HepG2 (cell line): ENCODE measurements around the gene TAMALIN. TPM values are rescaled to one million over a fixed set of nuclear protein-coding genes. Genes with fewer than 3 reads are reported as not detected.

ENCODE experiments used
- ATAC-seq: fragments of 200-7000 bp; cut with Tn5 transposase; 3 replicates; pipeline ENCODE4 v1.9.1; 2020; ENCODE audit warnings: mild to moderate bottlenecking, moderate library complexity
- BruUV-seq: library from RNA; stranded (reverse); fragments of 400-500 nt; replicated peaks from 2 replicates; lab custom pipeline; 2021; lab: Mats Ljungman, UMichigan
- CTCF ChIA-PET: fragments of 300-600 bp; formaldehyde crosslinking; extraction: SDS; loops from one replicate; lab custom pipeline; 2021; ENCODE audit warnings: low total read pairs, inconsistent platforms, low intra/inter-chr PET ratio; lab: Yijun Ruan, JAX
- POLR2A ChIA-PET: fragments of 350-600 bp; sonication (Branson Sonifier 250); formaldehyde crosslinking; loops from one replicate; lab custom pipeline; 2020; ENCODE audit warnings: antibody characterized with exemption, inconsistent platforms; lab: Yijun Ruan, JAX
- DNase-seq: peaks from one replicate; pipeline ENCODE4 v3.0.0-alpha.2; 2015; ENCODE audit warnings: low spot score
- FAIRE-seq: peaks from 3 replicates; lab custom pipeline; 2011; peaks lifted over from hg19 to GRCh38; lab: Jason Lieb, UNC
- H2AFZ ChIP-seq: one replicate; pipeline ENCODE4 v1.6.1; 2011; ENCODE audit warnings: low read length, inconsistent platforms
- H3K27ac ChIP-seq: fragments of 300-600 bp; 3 replicates; pipeline ENCODE4 v1.8.0; 2011; ENCODE audit warnings: mixed run types, mild to moderate bottlenecking, mixed read lengths, low read length, inconsistent platforms; ENCODE audit not compliant: insufficient read depth; ENCODE audit errors: extremely low read length
- H3K27me3 ChIP-seq, 2 experiments: fragments of 200-600 bp in 1 of 2; 2 replicates in 1 of 2; 3 replicates in 1 of 2; pipeline versions ENCODE4 v1.6.0 to v1.8.0; 2011; ENCODE audit warnings: low read length in 2 of 2, mild to moderate bottlenecking in 2 of 2, moderate library complexity in 2 of 2, inconsistent platforms in 1 of 2; ENCODE audit not compliant: insufficient read depth in 2 of 2, control insufficient read depth in 1 of 2
- H3K36me3 ChIP-seq, 2 experiments: fragments of 200-600 bp in 1 of 2; replicated peaks in 1 of 2; 2 replicates in 1 of 2; 3 replicates in 1 of 2; pipeline versions ENCODE4 v1.5.1 to v1.8.0; 2011; ENCODE audit warnings: low read length in 2 of 2, inconsistent platforms in 1 of 2; ENCODE audit not compliant: insufficient read depth in 2 of 2, control insufficient read depth in 1 of 2
- H3K4me1 ChIP-seq: 2 replicates; pipeline ENCODE4 v1.5.1; 2012; ENCODE audit warnings: low read length, inconsistent platforms; ENCODE audit not compliant: insufficient read depth
- H3K4me2 ChIP-seq: 2 replicates; pipeline ENCODE4 v1.6.0; 2011; ENCODE audit warnings: low read depth, low read length, inconsistent platforms
- H3K4me3 ChIP-seq, 3 experiments: fragments of 200-600 bp in 1 of 3; sonication (generic), shearing (Covaris generic) in 1 of 3; replicated peaks in 1 of 3; 2 replicates each; pipeline ENCODE4 v1.5.1; 2011 to 2016; ENCODE audit warnings: low read length in 3 of 3, inconsistent platforms in 2 of 3, low read depth in 2 of 3, mild to moderate bottlenecking in 2 of 3, control low read depth in 1 of 3, mixed read lengths in 1 of 3; ENCODE audit not compliant: insufficient read depth in 1 of 3
- H3K79me2 ChIP-seq: one replicate; pipeline ENCODE4 v1.6.1; 2011; ENCODE audit warnings: low read length, inconsistent platforms; ENCODE audit not compliant: insufficient read depth
- H3K9ac ChIP-seq: 2 replicates; pipeline ENCODE4 v1.6.0; 2011; ENCODE audit warnings: mild to moderate bottlenecking, low read depth, low read length, inconsistent platforms; ENCODE audit not compliant: insufficient read depth
- H3K9me3 ChIP-seq: 2 replicates; pipeline ENCODE4 v1.5.1; 2012; ENCODE audit warnings: mild to moderate bottlenecking, low read length
- H4K20me1 ChIP-seq: 2 replicates; pipeline ENCODE4 v1.6.0; 2011; ENCODE audit warnings: inconsistent platforms, mild to moderate bottlenecking, low read length, moderate library complexity; ENCODE audit not compliant: insufficient read depth
- ARID2 ChIP-seq: sonication (generic); formaldehyde crosslinking; IDR thresholded peaks from 2 replicates; pipeline ENCODE4 v1.8.1; 2022; ENCODE audit warnings: mild to moderate bottlenecking, missing genetic modification reagents, borderline replicate concordance
- DNMT3B ChIP-seq: conservative IDR thresholded peaks from 2 replicates; pipeline ENCODE4 v1.6.1; 2016; ENCODE audit warnings: missing biosample characterization, control low read depth
- ELF3 ChIP-seq: IDR thresholded peaks from 2 replicates; pipeline ENCODE4 v1.6.1; 2016; ENCODE audit warnings: missing genetic modification reagents, missing compliant biosample characterization
- ERF ChIP-seq: IDR thresholded peaks from 2 replicates; pipeline ENCODE4 v1.6.1; 2018; ENCODE audit warnings: missing biosample characterization, missing genetic modification reagents
- FOSL2 ChIP-seq: sonication (generic); formaldehyde crosslinking; IDR thresholded peaks from 2 replicates; pipeline ENCODE4 v1.4.0; 2020; ENCODE audit warnings: missing genetic modification reagents
- FOXK1 ChIP-seq: sonication (generic); formaldehyde crosslinking; IDR thresholded peaks from 2 replicates; pipeline ENCODE4 v1.4.0; 2020; ENCODE audit warnings: low read depth, missing genetic modification reagents, borderline replicate concordance
- GATAD2A ChIP-seq: IDR thresholded peaks from 2 replicates; pipeline ENCODE4 v1.6.1; 2016
- HOXA3 ChIP-seq: sonication (generic); formaldehyde crosslinking; IDR thresholded peaks from 2 replicates; pipeline ENCODE4 v1.5.0; 2020; ENCODE audit warnings: missing genetic modification reagents
- MAF1 ChIP-seq: sonication (generic); formaldehyde crosslinking; IDR thresholded peaks from 2 replicates; pipeline ENCODE4 v1.5.0; 2020; ENCODE audit warnings: missing genetic modification reagents, borderline replicate concordance
- SMC3 ChIP-seq: IDR thresholded peaks from 2 replicates; pipeline ENCODE4 v1.6.1; 2011; ENCODE audit warnings: low read length, improper control_type of control experiment
- TARDBP ChIP-seq: sonication (generic); formaldehyde crosslinking; IDR thresholded peaks from 2 replicates; pipeline ENCODE4 v1.8.0; 2022; ENCODE audit warnings: mild to moderate bottlenecking, missing genetic modification reagents
- ZNF317 ChIP-seq: sonication (generic); formaldehyde crosslinking; IDR thresholded peaks from 2 replicates; pipeline ENCODE4 v1.5.0; 2020; ENCODE audit warnings: mild to moderate bottlenecking, missing genetic modification reagents
- ZSCAN12 ChIP-seq: sonication (generic); formaldehyde crosslinking; IDR thresholded peaks from 2 replicates; pipeline ENCODE4 v1.9.0; 2021; ENCODE audit warnings: mild to moderate bottlenecking, missing genetic modification reagents
- WGBS: methylation state at CpG from one replicate; pipeline ENCODE4 v1.1.6; 2017; ENCODE audit warnings: low lambda C conversion rate; 5-methylcytosine and 5-hydroxymethylcytosine counted together
- in situ Hi-C: cut with HindIII; loops from 2 replicates; pipeline ENCODE4 v1.10.0; 2017; ENCODE audit warnings: low pct_unique_long_range_greater_than_20kb; ENCODE audit not compliant: extremely low pct_ligation_motif_present
- intact Hi-C: fragments of 100-400 bp; cut with micrococcal nuclease; formaldehyde crosslinking; loops from one replicate; pipeline ENCODE4 v1.10.0; 2022; ENCODE audit not compliant: unreplicated experiment
- polyA plus RNA-seq, 8 experiments: library from polyadenylated mRNA; depleted of rRNA in 3 of 8; stranded (reverse) in 7 of 8; unstranded in 1 of 8; fragments of >200 nt; fragmentation: Illumina TruSeq in 4 of 8; extraction: Trizol in 4 of 8; gene quantifications; 2 replicates each; pipeline versions ENCODE4 v1.2.1 to v1.2.3, GENCODE V29; 2011 to 2016; ENCODE audit warnings: low read depth in 4 of 8, missing spikeins in 1 of 8, mixed read lengths in 1 of 8; ENCODE audit not compliant: insufficient read depth in 1 of 8
- total RNA-seq, 5 experiments: library from RNA; depleted of rRNA; stranded (reverse); fragments of >200 nt; fragmentation: Illumina TruSeq; extraction: Trizol; gene quantifications; 2 replicates each; pipeline ENCODE4 v1.2.3, GENCODE V29; 2016; ENCODE audit warnings: low read depth in 1 of 5
- TF ChIP-seq, protein P1 (sequence below): sonication (generic); formaldehyde crosslinking; IDR thresholded peaks from 2 replicates; pipeline ENCODE4 v1.9.0; 2021; ENCODE audit warnings: missing genetic modification reagents, mild to moderate bottlenecking, borderline replicate concordance
- TF ChIP-seq, protein P2 (sequence below): sonication (generic); formaldehyde crosslinking; IDR thresholded peaks from 2 replicates; pipeline ENCODE4 v1.4.0; 2020; ENCODE audit warnings: missing genetic modification reagents
- TF ChIP-seq, protein P3 (sequence below): IDR thresholded peaks from 2 replicates; pipeline ENCODE4 v1.4.0; 2020; ENCODE audit warnings: mild to moderate bottlenecking, missing genetic modification reagents
- TF ChIP-seq, protein P4 (sequence below): IDR thresholded peaks from 2 replicates; pipeline ENCODE4 v1.6.1; 2012; ENCODE audit warnings: inconsistent platforms

Gene TAMALIN
- total and polyA plus RNA-seq, 2 of the 13 experiments (the other 11 are each of a cell fraction or from before 2014, with no cell fraction given), result 2.9 to 10.9 TPM

DNA sequence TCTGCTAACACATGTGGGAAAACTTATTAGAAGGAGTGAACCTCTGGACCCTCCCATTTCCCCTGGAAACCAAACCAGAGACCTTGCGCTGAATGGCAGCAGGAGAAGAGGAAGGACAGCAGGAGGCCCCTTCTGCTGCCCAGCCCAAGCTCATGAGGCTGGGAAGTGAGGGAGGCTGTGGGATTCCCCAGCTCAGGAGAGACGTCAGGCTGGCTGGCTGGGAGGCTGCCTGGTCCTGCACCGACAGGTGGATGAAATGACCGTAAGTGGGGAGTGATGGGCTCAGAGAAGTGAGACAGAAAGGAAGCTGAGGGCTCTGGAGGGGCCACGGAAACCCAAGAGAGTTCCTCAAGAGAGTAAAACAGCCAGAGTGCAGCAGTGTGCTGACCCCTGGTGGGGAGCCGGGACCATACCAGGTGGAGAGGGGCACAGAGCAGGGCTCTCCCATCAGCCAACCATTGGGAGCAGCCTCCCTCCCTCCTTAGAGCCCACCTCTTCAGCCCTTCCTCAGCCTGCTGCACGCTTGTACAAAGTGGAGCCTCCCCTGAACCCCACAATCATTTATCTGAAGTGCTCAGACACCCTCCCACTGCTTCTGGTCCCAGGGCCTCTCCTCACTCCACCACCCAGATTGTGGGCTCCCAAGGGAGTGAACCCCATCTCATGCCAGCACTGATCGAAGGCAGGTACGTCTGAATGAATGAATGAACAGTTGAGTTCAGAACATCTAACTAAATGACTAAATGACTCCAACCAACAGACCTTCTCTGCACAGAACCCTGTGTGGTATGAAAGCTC, 14.0 kb downstream of the TAMALIN start:
- 12% methylated on average over 9 of the region's 9 CpGs for whole genome bisulfite sequencing
- H3K9ac ChIP-seq, result no peak overlapping the region
- DNase-seq, result peak; percentile 48
- intact Hi-C loops (loop anchor here (1.0 kb wide), 2 partner anchors 16 to 27 kb away; no protein-coding TSS in a partner anchor), in situ Hi-C loops (no loop called here)
- peak overlapping the region in 1 of 3 experiments; percentile 60; a peak in 2 of 6 replicates for H3K4me3 ChIP-seq
- H3K27me3 ChIP-seq, result no peaks in the 10 kb centered on the region
- H3K79me2 ChIP-seq, result no peaks in the 10 kb centered on the region
- peaks cover 53% of the 10 kb centered on the region for H3K4me1 ChIP-seq
- peak; percentile 61 for ATAC-seq
- H3K4me2 ChIP-seq, result peak overlapping the region; percentile 64
- CTCF ChIA-PET, result interaction anchor here (0.7 to 8.0 kb wide), 5 partner anchors 10 to 128 kb away, joined by 3 to 99 read pairs (median 3); partner anchors contain the start of gene TAMALIN
- FAIRE-seq, result peak; percentile 60
- no peak overlapping the region for H2AFZ ChIP-seq
- no peaks in the 10 kb centered on the region for H3K9me3 ChIP-seq
- H3K36me3 ChIP-seq, result no peaks in the 10 kb centered on the region
- H4K20me1 ChIP-seq, result no peaks in the 10 kb centered on the region
- no TSS peak for BruUV-seq
- no peak overlapping the region for H3K27ac ChIP-seq
- POLR2A ChIA-PET, result interaction anchor here (0.7 to 4.0 kb wide), 4 partner anchors 10 to 108 kb away, joined by 3 to 45 read pairs (median 4); no protein-coding TSS in a partner anchor
- TF ChIP-seq, protein P1, sequence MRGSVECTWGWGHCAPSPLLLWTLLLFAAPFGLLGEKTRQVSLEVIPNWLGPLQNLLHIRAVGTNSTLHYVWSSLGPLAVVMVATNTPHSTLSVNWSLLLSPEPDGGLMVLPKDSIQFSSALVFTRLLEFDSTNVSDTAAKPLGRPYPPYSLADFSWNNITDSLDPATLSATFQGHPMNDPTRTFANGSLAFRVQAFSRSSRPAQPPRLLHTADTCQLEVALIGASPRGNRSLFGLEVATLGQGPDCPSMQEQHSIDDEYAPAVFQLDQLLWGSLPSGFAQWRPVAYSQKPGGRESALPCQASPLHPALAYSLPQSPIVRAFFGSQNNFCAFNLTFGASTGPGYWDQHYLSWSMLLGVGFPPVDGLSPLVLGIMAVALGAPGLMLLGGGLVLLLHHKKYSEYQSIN (CRISPR knock-in tag), result no peak
- 0 out of 2 replicates have a peak, but pooled peaks have one; percentile 27 for TF ChIP-seq TARDBP
- peak; percentile 25; the same call in 1 of the 2 replicates for TF ChIP-seq ELF3
- peak; percentile 55; the same call in 1 of the 2 replicates for TF ChIP-seq ERF (CRISPR knock-in tag)
- no peak for TF ChIP-seq ZNF317
- no peak for TF ChIP-seq MAF1 (CRISPR knock-in tag)
- 0 out of 2 replicates have a peak, but pooled peaks have one; percentile 20 for TF ChIP-seq GATAD2A (CRISPR knock-in tag)
- peak; percentile 24; the same call in 1 of the 2 replicates for TF ChIP-seq HOXA3
- TF ChIP-seq, protein P2, sequence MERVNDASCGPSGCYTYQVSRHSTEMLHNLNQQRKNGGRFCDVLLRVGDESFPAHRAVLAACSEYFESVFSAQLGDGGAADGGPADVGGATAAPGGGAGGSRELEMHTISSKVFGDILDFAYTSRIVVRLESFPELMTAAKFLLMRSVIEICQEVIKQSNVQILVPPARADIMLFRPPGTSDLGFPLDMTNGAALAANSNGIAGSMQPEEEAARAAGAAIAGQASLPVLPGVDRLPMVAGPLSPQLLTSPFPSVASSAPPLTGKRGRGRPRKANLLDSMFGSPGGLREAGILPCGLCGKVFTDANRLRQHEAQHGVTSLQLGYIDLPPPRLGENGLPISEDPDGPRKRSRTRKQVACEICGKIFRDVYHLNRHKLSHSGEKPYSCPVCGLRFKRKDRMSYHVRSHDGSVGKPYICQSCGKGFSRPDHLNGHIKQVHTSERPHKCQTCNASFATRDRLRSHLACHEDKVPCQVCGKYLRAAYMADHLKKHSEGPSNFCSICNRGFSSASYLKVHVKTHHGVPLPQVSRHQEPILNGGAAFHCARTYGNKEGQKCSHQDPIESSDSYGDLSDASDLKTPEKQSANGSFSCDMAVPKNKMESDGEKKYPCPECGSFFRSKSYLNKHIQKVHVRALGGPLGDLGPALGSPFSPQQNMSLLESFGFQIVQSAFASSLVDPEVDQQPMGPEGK (CRISPR knock-in tag), result peak; percentile 30; the same call in 1 of the 2 replicates
- no peak for TF ChIP-seq DNMT3B (CRISPR knock-in tag)
- TF ChIP-seq SMC3, result peak; percentile 82
- TF ChIP-seq, protein P3, sequence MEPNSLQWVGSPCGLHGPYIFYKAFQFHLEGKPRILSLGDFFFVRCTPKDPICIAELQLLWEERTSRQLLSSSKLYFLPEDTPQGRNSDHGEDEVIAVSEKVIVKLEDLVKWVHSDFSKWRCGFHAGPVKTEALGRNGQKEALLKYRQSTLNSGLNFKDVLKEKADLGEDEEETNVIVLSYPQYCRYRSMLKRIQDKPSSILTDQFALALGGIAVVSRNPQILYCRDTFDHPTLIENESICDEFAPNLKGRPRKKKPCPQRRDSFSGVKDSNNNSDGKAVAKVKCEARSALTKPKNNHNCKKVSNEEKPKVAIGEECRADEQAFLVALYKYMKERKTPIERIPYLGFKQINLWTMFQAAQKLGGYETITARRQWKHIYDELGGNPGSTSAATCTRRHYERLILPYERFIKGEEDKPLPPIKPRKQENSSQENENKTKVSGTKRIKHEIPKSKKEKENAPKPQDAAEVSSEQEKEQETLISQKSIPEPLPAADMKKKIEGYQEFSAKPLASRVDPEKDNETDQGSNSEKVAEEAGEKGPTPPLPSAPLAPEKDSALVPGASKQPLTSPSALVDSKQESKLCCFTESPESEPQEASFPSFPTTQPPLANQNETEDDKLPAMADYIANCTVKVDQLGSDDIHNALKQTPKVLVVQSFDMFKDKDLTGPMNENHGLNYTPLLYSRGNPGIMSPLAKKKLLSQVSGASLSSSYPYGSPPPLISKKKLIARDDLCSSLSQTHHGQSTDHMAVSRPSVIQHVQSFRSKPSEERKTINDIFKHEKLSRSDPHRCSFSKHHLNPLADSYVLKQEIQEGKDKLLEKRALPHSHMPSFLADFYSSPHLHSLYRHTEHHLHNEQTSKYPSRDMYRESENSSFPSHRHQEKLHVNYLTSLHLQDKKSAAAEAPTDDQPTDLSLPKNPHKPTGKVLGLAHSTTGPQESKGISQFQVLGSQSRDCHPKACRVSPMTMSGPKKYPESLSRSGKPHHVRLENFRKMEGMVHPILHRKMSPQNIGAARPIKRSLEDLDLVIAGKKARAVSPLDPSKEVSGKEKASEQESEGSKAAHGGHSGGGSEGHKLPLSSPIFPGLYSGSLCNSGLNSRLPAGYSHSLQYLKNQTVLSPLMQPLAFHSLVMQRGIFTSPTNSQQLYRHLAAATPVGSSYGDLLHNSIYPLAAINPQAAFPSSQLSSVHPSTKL, result 0 out of 2 replicates have a peak, but pooled peaks have one; percentile 8
- TF ChIP-seq FOSL2 (CRISPR knock-in tag), result no peak
- no peak for TF ChIP-seq ARID2 (CRISPR knock-in tag)
- TF ChIP-seq, protein P4, sequence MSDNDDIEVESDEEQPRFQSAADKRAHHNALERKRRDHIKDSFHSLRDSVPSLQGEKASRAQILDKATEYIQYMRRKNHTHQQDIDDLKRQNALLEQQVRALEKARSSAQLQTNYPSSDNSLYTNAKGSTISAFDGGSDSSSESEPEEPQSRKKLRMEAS, result peak; percentile 25; the same call in 1 of the 2 replicates
- no peak for TF ChIP-seq FOXK1 (CRISPR knock-in tag)
- no peak for TF ChIP-seq ZSCAN12 (CRISPR knock-in tag)
